Adipose tissue (tissue), 3 donors: ENCODE results near the gene MRS2. TPM values are rescaled to one million over a fixed set of nuclear protein-coding genes. Genes with fewer than 3 reads are reported as not detected.

Experiments used
- H3K27ac ChIP-seq: one replicate; pipeline ENCODE4 v1.5.1; 2013; ENCODE audit warnings: low read depth, low read length
- WGBS, 3 donors: extraction: QIAGEN DNeasy Blood & Tissue Kit; methylation state at CpG; one replicate each; pipeline ENCODE4 v1.1.7; 2013; 5-methylcytosine and 5-hydroxymethylcytosine counted together
- polyA plus RNA-seq, 3 donors: library from polyadenylated mRNA; stranded (reverse); fragments of 200-250 nt; gene quantifications; one replicate each; pipeline ENCODE4 v1.2.3, GENCODE V29; 2013
- donor health status: healthy with polysubstance abuse.
- donor health status: Bipolar disorder and iron deficiency.
- donor health status: healthy.

The MRS2 gene
- polyA plus RNA-seq, 3 donors = 10.7 to 15.9 (median 12.9) TPM

- WGBS, 3 donors = 92 to 96% (median 94%) methylated on average over 4 of the region's 4 CpGs
- no peak overlapping the region for H3K27ac ChIP-seq
Observed at GRCh38 chr6:24415753-24416152, 13.0 kb downstream of the MRS2 start.

GRCh38 chr6:24419526-24419925, 16.8 kb downstream of the MRS2 start:
- H3K27ac ChIP-seq = no peak overlapping the region

DNA sequence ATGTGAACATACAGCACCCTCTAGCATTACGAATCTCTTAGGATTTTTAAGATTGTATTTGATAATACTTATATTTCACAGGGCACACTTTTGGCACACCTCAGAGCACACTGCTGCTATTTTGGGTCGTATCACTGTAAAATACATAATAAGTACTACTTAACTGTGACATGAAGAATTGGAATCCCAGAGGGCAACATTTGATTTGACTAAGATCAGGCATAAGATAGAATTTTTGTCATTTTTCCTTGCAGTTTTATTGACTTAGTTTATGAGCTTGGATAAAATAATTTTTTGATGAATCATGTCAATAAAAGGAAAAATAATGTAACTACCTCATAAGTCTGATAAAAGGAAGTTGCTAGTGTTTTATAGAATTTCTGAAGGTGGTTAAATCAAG, 22.4 kb downstream of the MRS2 start:
- WGBS, 3 donors = 79 to 90% (median 81%) methylated on average over 2 of the region's 2 CpGs
- H3K27ac ChIP-seq = no peak overlapping the region

GRCh38 chr6:24426729-24427446, 24.2 kb downstream of the MRS2 start:
- H3K27ac ChIP-seq = no peak overlapping the region
- WGBS, 3 donors = 82 to 89% (median 86%) methylated on average over 10 of the region's 10 CpGs

- H3K27ac ChIP-seq = no peak overlapping the region
- 77 to 94% (median 79%) methylated on average over 2 of the region's 2 CpGs for WGBS, 3 donors
Observed at GRCh38 chr6:24428615-24429014, 25.9 kb downstream of the MRS2 start.

DNA sequence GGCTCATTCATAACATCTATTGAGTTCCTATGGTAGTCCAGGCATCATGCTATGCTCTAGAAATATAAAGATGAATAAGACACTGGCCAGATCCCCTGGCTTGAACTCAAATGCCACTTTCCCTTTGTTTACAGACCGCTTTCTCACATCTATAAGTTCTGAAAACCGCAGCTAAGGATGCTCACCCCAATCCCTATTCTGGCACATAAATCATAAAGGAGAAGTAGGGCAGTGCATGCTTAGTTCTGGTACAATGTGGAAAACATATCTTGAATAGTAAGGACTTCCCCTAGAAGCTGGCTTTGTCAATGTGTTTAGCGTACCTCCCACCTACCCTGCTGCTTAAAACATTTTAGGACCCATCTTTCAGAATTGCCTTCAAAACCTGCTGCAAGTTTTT, 26.4 kb downstream of the MRS2 start:
- H3K27ac ChIP-seq = no peak overlapping the region
- WGBS, 3 donors = 60 to 83% (median 78%) methylated on average over 3 of the region's 3 CpGs

DNA sequence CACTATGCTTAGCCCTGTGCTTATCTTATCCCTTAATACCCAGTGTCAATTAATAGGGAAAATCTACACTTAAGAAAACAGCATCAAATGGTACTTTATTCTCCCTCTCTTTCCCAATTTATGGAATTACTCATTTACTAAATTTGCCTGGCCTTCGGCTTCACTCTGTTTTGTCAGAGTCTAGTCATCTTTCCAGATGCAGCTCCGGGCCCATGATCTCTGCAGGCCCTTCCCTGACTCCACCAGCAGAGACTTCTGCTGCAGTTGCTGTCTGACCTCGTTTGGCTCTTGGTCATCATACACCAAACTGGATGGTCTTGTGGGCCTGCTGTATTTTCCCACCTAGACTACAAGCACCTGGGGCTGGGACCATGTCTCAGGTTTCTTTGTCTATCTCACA, 27.4 kb downstream of the MRS2 start:
- WGBS, 3 donors = 78 to 86% (median 85%) methylated on average over 3 of the region's 3 CpGs
- H3K27ac ChIP-seq = no peak overlapping the region

GRCh38 chr6:24431045-24431451, 28.3 kb downstream of the MRS2 start:
- H3K27ac ChIP-seq = no peak overlapping the region
- 76 to 91% (median 77%) methylated on average over 1 of the region's 1 CpG for WGBS, 3 donors

DNA sequence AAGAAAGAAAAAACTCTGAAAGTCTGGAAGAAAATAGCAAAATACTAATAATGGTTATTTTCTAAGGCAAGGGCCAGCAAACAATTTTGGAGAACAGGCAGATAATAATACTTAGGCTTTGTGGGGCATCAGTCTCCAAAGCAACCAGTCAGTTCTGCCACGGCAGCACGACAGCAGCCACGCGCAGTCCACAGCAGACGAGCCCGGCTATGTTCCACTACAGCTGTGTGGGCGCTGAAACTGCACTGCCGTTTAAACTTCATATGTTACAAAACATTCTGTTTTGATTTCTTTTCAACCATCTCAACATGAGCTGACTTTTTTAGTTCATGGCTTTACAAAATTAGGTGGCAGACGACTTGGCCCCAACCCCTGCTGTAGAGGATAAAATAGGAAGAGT, 29.9 kb downstream of the MRS2 start:
- H3K27ac ChIP-seq = no peak overlapping the region
- 82 to 94% (median 94%) methylated on average over 9 of the region's 9 CpGs for WGBS, 3 donors

DNA sequence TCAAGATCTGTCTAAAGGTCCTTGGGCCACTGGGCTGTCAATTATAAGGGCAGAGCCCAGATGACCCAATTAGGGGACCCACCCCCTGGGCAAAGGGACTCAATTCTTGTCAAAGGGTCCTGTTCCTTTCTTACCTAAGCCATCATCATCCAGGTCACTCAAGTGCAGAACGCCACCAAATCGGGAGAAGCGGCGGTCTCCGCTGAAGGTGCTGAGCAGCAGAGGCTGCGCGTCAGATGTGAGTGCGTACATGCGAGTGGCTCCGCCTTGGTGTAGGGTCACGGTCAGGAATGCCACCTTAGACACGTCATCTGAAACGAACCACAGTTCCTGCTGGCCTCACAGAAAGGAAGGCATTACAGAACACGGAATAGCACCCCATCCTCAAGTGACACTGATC, 34.2 kb downstream of the MRS2 start:
- H3K27ac ChIP-seq = no peak overlapping the region
- WGBS, 3 donors = 90 to 96% (median 95%) methylated on average over 14 of the region's 14 CpGs

DNA sequence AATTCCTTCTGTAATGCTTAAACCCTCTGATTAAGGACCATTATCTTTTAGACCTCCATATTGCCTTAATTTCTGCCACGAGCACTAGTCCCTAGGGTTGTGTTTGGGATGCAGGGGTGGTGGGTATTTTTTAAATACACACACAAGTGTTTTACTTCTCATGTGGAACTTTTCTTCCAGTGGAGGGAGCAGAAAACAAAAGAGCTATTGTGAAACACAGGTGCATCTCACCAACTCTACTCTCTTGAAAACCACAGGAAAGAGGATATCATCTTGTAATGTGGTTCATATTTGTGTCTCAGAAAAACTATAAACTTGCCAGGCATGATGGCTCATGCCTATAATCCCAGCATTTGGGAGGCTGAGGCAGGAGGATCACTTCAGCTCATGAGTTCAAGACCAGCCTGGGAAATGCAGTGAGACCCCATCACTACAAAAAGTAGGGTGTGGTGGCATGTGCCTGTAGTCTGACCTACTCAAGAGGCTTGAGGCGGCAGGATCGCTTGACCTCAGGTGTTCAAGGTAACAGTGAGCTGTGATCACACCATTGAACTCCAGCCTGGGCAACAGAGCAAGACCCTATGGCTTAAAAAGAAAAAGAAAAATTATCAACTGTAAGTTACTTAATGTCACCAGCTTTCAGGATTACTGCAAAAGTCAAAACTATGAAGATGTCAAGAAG, 37.3 kb downstream of the MRS2 start:
- H3K27ac ChIP-seq = no peak overlapping the region
- WGBS, 3 donors = 91 to 94% (median 93%) methylated on average over 3 of the region's 3 CpGs

GRCh38 chr6:24440897-24441598, 38.3 kb downstream of the MRS2 start:
- no peak overlapping the region for H3K27ac ChIP-seq
- 76 to 92% (median 80%) methylated on average over 16 of the region's 16 CpGs for WGBS, 3 donors

- 73 to 96% (median 84%) methylated on average over 3 of the region's 3 CpGs for WGBS, 3 donors
- H3K27ac ChIP-seq = no peak overlapping the region
Observed at GRCh38 chr6:24441599-24441904, 38.8 kb downstream of the MRS2 start.

DNA sequence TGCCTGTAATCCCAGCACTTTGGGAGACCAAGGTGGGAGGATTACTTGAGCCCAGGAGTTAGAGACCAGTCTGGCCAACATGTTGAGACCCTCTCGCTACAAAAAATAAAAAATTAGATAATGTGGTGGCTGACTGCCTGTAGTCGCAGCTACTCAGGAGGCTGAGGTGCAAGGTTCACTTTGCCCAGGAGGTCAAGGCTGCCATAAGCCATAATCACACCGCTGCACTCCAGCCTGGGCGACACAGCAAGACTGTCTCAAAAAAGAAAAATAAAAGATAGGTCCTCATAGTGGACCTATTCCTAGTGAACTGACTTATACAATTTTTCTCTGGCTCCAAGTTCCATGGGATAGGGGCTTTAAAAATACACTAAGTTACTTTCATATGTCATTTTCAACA, 41.9 kb downstream of the MRS2 start:
- 75 to 96% (median 85%) methylated on average over 4 of the region's 4 CpGs for WGBS, 3 donors
- no peak overlapping the region for H3K27ac ChIP-seq

DNA sequence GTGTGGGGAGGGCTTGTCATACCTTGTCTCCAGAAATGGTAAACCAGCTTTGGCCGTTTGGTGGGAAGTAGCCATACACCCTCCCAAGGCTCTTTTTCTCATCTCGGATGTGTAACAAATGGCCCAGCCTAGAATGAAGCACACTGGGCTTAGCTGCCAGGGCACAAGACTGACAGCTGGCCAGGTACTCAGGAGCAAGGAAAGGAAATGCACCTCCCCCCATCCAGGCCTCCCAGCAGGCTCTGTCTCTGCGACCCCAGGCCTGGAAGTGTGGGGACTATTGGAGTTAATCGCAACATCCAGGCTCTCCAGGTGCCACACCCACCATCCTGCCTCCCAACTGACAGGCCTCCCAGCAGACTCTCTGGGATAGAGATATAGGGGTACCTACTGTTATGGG, 43.0 kb downstream of the MRS2 start:
- H3K27ac ChIP-seq = no peak overlapping the region
- WGBS, 3 donors = 65 to 78% (median 71%) methylated on average over 4 of the region's 4 CpGs

DNA sequence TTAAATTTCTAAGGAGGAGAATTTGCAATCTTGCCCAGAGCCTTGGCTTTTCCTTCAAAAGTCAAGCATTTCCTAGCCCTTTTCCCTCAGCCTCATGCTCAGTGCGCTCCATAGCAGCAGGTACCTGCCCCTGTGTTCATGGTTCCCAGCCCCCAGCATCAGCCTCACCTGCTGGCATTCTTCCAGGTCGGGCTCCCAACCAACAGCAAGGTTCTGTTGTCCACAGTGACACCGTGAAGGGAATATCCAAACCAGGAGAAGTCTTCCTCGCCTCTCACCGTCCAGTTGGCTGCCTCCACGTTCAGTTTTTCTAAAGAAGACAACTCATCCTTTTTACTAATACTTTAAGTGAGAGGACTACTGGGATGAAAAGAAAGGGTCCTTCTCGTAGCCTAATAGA, 43.9 kb downstream of the MRS2 start:
- WGBS, 3 donors = 87 to 91% (median 91%) methylated on average over 7 of the region's 7 CpGs
- no peak overlapping the region for H3K27ac ChIP-seq

DNA sequence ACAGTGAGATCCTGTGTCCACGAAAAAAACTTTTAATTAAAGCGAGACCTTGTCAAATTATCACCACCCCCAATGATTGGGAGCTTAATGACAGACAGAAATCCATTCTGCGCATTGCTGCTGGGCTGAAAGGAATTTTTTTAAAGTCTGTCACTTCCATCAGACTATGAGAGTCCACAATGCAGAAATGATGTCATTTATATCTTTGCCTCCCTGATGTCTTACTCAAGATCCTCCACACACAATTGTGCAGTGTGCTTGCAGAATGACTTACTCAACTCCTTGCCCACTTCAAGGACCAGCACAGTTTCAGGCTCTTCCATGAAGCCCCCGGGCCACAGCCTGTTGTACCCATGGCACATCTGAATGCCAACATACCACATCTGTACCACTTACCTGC, 45.7 kb downstream of the MRS2 start:
- no peak overlapping the region for H3K27ac ChIP-seq
- WGBS, 3 donors = 67 to 82% (median 68%) methylated on average over 4 of the region's 4 CpGs

- WGBS, 3 donors = 63 to 81% (median 65%) methylated on average over 9 of the region's 9 CpGs
- H3K27ac ChIP-seq = no peak overlapping the region
Observed at GRCh38 chr6:24448828-24449525, 46.2 kb downstream of the MRS2 start.
